ENCODE results near the gene F2R.
"Not testable (repeated sequence)": the region's sequence is repeated elsewhere in the genome, so short reads cannot be mapped to it uniquely, and the experiment has no call there.

The F2R gene

DNA sequence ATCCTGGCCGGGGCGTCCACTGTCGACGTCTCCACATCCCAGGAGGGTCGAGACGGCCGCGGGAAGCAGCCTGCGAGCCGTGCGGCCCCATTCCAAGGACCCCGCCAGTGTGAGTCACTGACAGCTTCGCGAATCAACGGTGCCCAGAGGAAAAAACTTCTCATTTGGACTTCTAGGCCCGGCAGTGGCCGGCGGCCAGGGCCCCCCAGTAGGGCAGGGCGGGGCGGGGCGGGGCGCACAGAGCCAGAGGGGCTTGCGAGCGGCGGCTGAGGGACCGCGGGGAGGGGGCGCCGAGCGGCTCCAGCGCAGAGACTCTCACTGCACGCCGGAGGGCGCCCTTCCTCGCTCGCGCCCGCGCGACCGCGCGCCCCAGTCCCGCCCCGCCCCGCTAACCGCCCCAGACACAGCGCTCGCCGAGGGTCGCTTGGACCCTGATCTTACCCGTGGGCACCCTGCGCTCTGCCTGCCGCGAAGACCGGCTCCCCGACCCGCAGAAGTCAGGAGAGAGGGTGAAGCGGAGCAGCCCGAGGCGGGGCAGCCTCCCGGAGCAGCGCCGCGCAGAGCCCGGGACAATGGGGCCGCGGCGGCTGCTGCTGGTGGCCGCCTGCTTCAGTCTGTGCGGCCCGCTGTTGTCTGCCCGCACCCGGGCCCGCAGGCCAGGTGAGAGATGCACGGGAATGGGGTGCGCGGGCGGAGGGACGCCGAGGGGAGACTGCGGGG is at the start of gene F2R:
Gene F2R, plus strand, starts transcription at position 391 of the 720 bp plus-strand sequence. Its CDS starts 182 bp downstream, at position 573.
- DNase-seq, result no peak

DNA sequence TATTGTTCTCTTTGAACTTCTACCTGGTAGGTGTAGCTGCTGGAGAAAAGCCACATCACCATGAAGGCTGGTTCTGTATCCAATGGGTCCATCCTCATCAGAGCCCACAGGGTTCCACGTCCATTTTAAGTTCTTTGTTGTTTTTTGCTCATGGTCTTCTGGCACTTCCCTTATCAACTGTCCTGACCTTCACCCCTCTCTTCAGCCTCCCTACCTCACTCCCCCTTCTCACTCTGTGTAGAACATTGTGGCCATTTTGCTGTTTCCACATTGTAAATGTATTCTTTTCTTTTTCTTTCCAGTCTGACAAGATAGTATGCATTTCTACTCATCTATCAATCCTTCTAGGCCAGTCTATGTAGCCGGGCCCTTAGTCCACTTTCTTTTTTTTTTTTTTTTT is 48.4 kb upstream of the F2R start:
- no peak for DNase-seq

GRCh38 chr5:76669245-76669644 is 46.7 kb upstream of the F2R start:
- no peak for DNase-seq

- no peak for DNase-seq
Observed at GRCh38 chr5:76670508-76670907, 45.4 kb upstream of the F2R start.

DNA sequence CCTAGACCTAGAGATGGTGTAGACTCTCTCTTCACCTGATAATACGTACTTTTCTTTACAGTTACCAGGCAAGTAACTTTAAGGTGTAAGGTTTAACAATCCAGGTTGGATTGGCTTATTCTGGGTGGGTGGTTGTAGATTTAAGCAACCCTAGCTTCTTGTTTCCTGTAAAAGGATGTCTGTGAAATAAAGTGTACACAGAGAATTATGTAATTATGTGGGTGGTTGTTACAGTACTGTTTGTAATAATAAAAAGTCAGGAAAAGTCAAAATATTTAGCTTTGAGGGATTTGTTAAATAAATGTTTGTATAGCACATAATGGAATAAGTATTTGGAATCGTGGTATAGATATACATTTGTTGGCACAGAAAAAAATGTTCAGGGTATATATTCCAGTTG is 43.7 kb upstream of the F2R start:
- DNase-seq, result no peak

DNA sequence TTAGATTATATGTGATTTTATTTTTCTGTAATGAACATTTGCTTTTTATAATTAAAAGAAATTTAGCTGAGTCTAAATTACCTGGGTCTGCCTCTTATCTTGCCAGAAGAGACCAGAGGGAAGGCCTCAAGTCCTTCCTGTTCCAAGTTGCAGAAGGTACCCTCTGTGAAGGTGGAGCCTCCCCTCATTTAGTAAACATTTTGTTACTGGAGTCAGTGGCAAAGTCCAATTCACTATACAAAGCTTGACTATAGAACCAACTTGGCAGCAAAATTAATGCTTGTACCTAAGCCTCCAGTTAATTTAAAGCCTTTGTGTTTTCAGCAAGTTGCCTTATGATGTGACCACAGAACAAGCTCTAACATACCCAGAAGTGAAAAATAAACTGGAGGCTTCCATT is 42.8 kb upstream of the F2R start:
- no peak for DNase-seq

DNA sequence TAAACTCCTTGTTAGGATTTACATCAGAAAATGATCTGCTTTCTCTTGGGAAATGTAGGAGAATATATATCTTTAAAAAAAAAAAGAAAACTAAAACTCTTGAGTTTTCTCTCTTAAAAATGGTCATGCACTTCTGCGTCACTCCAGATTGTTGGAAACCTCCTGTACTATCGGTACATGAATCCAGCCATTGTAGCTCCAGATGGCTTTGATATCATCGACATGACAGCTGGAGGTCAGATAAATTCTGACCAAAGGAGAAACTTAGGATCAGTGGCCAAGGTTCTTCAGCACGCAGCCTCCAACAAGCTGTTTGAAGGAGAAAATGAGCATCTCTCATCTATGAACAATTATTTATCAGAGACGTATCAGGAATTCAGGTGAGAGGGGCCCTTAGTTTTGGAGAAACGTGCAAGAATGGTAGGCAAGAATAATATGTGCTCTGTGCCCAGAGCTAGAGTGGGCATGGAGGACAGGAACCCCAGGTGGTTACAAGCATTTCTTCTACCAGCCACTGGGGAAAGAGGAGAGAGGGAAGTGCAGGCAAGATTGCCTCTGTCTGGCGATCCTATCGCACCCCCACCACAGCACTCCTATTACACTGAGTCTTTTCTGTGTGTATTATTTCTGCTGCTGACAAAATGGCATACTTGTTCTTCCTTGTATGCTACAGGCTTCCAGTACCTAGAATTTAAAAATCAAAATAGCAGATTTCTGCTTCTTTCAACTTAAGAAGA is 41.4 kb upstream of the F2R start:
- no peak for DNase-seq

GRCh38 chr5:76675364-76675763 is 40.6 kb upstream of the F2R start:
- no peak for DNase-seq

DNA sequence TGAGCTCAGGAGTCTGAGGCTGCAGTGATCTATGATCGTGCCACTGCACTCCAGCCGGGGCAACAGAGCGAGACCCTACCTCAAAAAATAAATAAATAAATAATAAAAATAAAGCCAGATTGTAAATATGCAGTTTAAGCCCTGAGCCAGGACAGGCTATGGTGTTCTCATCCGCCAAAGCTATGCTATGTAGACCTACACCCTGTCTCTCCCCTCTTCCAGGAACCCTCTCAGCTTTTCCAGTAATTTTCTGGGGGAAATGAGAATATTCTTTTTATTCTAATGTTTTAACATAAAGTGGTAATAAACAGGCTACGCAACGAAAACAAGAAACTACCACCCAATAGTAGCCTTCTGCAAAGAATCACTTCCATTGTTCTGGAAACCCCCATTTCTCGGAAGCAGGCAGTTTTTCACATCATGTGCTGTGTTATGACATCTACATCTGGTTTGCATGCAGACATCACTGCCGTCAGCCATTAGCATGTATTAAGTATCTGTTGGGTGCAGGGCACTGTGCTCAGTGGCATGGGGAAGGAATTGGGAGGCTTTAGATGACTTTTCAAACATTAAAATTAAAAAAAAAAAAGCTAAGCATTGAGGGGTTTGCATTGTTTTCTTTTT is 38.0 kb upstream of the F2R start:
- DNase-seq, result no peak

DNA sequence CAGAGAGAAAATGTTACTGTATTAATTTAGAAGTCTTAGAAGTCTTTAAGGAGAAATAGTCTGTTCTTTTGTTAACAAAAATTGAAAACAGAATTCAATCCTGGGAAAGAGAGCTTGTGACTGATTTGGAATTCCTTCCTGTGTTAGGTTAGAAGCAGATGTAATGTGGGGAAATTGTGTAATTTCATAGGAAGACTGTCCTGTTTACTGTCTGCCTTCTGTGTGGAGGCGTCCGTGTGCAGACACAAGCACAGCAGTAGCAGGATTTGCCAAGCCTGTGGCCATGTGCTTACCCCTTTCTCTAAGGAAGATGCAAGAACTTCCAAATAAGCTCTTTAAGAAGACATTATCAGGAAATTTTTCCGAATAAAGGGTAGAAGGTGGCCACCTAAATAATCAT is 36.7 kb upstream of the F2R start:
- no peak for DNase-seq

- DNase-seq, result not testable (repeated sequence)
Observed at GRCh38 chr5:76680826-76681225, 35.1 kb upstream of the F2R start.

DNA sequence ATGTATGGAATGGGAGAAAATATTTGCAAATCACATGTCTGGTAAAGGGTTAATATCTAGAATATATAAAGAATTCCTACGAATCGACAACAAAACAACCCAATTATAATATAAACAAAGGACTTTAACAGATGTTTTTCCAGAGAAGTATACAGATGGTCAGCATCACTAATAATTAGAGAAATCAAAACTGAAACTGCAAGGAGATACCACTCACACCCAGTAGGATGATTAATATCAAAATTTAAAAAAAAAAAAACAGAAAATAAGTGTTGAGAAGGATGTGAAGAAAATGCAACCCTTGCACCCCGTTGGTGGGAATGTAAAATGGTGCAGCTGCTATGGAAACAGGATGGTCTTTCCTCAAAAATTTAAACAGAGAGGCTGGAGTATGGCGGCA is 34.6 kb upstream of the F2R start:
- no peak for DNase-seq

DNA sequence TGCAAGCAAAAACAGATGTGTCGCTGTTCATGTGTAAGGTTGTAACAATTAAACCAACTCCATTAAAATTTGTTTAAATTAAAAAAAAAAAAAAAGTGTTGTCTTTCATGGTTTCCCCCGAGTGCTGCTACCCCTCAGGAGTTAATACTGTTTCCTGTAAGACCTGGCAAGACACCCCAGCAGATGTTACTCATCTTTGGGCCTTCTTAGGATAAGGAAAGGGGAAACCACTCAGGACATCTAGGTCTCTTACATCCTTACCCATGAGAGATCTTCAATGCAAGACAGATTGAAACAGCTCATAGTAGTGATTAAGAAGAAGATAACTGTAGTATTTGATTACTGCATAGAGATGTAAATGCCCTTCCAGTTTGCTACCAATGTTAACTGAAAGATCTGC is 33.5 kb upstream of the F2R start:
- no peak for DNase-seq

GRCh38 chr5:76683816-76684731 is 31.9 kb upstream of the F2R start:
- no peak for DNase-seq

DNA sequence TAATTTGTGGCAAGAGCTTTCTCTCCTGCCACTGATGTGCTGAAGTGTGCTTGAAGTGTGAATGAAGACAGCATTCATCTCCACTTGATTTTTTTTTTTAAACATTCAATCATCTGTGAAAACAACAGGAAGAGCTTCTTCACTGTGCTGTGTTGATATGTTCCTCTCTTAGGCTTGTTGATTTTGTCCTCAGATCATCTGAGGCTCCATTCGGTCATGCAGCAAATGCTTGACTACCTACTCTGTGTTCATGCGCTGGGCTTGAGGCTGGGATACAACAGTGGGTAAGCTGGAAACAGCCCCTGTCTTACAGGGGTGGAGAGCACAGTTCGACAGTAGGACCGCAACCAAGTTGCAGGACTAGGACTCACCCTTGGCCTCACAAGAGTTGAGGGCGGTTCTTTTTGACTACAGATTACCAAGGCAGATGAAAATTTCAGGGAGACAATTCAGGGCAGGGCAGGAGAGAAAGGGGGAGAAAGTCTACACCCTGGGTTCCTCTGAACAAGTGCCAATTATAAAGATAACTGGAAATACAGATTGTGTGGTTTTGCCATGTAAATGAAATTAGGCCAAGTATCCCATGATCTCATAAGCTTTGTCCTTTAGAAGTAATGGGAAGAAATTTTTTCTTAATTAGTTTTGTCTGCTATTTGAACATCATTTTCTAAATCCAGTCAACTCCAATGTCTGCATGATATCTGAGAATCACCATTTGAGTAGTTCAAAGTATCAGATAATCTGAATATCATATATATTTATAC is 31.0 kb upstream of the F2R start:
- no peak for DNase-seq

DNA sequence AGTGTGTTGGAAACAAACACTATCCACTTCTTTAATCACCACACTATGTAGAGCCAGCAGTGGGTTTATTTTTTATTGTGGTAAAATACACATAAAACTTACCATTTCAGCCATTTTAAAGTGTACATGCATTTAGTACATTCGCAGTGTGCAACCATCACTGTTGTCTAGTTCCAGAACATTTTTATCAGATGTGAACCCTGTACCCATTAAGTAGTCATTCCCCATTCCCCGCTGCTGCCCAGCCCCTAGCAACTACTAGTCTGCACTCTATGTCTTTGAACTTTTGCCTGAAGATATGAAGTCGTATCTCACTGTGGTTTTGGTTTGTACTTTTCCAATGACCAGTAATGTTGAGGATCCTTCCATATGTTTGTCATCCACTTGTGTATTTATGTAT is 30.2 kb upstream of the F2R start:
- no peak for DNase-seq

DNA sequence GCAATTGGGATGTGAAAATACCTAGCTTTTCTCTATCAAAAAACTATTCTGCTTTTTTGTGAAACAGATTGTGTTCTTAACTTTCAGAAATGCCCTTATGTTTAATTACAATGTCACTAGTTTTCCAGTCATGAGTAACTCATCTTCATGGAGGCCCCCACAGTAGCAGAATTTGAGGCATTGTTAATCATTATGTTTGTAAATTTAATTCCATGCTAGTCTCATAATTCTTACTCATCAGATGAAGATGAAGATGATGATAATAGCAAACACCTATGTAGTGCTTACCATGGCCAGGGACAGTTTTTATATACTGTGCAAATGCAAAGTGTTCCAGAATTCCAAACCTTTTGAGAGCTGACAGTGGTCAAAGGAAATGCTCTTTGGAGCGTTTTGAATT is 27.7 kb upstream of the F2R start:
- no peak for DNase-seq

DNA sequence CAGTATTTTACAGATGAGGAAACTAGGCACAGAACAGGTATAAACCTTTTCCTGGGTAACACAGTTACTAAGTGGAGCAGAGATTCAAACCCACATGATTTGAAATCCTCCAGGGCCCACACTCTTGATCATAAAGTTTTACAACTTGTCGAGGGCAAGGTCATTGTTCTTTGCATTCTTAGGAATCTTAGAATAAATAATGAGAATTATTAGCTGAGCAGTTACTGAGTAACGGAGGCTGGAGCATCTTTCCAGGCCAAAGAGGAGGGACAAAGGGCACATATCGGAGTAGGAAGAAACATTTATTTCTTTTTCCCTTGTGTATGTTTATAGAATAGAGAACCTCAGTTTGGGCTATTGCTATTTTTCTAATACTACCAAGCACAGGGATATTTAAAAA is 27.1 kb upstream of the F2R start:
- DNase-seq, result no peak

DNA sequence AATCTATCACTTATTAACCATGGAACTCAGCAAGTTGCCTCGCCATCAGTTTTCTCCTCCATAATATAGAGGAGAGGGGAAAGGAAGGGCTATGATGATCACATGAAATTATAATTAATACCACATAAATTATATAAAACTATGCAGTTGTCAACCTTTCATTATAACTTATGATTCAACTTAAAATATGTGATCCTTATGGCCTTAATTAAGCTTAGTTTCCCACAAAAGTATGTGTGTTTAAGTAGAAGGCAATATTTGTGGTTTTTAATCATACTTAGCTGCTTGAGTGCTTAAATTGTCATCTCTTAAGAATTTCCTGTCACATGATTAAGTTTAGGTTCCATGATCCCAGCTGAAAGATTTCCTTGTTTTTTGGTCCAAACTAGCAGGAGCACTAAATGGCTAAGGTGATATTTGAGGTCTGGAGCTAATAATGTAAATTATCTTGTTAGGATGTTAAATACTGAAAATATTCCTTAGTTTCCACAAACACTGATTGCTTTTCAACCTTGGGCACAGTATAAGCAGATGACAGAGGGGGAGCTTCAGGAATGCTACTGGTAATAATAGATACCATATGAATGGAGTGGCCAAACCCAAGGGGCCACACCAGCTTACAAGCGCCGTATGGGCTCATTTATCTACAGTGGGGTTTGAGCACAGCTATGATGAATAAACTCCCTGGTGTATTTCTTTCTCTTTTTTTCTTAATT is 26.4 kb upstream of the F2R start:
- no peak for DNase-seq

DNA sequence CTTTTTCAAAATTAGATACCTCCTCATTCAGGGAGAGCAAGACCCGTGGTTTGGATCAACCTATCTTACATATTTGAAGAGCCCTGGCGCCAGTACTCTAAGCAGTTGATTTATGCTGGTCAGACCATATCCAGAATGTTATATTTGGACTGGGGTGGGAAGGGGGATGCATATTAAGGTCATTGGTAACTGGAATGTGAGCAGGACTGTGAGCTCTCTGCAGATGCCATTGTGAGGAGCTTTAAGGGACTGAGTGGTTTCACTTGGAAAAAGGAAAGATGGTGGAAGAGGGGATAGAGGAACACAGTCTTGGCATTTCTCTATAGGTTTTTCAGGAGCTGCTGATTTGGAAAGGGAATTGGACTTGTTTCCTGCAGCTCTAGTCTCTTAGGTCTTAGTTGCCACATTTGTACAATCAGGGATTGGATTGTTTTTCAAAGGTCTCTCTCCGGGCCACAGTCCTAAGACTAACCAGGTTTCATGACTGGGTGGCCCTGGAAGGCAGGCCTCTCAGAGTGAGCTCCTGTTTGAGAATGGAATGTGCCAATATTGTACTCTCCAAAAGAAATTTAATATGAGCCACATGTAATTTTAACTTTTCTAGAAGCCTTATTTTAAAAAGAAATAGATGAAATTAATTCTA is 25.8 kb upstream of the F2R start:
- DNase-seq, result no peak
